ENCODE results near the gene ACR.

The ACR gene

DNA sequence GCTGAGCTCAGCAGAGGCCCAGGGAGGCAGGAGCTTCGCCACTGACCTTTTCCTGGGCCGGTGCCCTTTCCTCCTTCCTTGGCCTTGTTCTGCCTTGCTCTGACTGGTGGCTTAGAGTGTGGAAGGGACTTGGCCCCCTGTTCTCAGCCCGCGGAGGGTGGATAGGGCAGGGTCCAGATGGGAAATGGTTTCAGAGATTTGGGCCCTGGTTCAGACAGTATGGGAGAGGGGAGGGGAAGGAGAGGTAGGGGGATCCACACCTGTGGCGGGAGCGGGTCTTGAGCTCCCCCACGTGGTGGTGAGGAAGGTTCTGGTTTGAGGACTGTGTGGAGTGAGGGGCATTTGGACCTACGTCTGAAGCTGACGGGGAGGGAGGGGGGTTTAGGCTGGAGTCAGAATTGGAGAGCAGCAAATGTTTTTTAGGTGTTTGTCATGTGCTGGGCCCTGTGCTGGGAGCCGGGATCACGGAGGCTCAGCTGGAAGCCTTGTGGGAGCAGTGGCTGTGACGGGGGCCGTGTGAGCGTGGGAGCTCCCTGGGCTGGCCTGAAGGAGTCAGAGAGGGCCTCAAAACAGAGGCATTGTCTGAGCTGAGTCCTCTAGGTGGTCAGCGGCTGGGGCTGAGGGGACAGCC lies 38.1 kb upstream of the ACR start:
- TF ChIP-seq EZH2phosphoT487 (IDR thresholded peaks at IDR 0.05; ENCODE audit: borderline replicate concordance, low read length), result no peak
- TF ChIP-seq, protein P1, sequence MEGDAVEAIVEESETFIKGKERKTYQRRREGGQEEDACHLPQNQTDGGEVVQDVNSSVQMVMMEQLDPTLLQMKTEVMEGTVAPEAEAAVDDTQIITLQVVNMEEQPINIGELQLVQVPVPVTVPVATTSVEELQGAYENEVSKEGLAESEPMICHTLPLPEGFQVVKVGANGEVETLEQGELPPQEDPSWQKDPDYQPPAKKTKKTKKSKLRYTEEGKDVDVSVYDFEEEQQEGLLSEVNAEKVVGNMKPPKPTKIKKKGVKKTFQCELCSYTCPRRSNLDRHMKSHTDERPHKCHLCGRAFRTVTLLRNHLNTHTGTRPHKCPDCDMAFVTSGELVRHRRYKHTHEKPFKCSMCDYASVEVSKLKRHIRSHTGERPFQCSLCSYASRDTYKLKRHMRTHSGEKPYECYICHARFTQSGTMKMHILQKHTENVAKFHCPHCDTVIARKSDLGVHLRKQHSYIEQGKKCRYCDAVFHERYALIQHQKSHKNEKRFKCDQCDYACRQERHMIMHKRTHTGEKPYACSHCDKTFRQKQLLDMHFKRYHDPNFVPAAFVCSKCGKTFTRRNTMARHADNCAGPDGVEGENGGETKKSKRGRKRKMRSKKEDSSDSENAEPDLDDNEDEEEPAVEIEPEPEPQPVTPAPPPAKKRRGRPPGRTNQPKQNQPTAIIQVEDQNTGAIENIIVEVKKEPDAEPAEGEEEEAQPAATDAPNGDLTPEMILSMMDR (IDR thresholded peaks at IDR 0.05; ENCODE audit: low read depth, low read length, poor library complexity, severe bottlenecking), result peak; percentile 58
- H4K20me1 ChIP-seq (ENCODE audit: control insufficient read depth, insufficient read depth, low read depth, low read length), result no peaks in the 10 kb centered on the region
- no peaks in the 10 kb centered on the region for H3F3A ChIP-seq (ENCODE audit: control insufficient read depth, insufficient read depth)
- no peak overlapping the region for H3K27ac ChIP-seq (ENCODE audit: low read depth, low read length)
- H3K4me2 ChIP-seq (ENCODE audit: low read length), result no peak overlapping the region
- no peaks in the 10 kb centered on the region for H3K9me2 ChIP-seq (replicated peaks; ENCODE audit: control insufficient read depth, low read length)
- H3K4me3 ChIP-seq (ENCODE audit: low read length), result no peak overlapping the region
- H3K36me3 ChIP-seq (ENCODE audit: control insufficient read depth, low read length), result no peaks in the 10 kb centered on the region
- no peaks in the 10 kb centered on the region for H3K4me1 ChIP-seq (ENCODE audit: control insufficient read depth, low read length)
- no peaks in the 10 kb centered on the region for H3K9me3 ChIP-seq (ENCODE audit: control insufficient read depth, insufficient read depth, low read length)
- no peaks in the 10 kb centered on the region for H3K27me3 ChIP-seq (ENCODE audit: control insufficient read depth, low read length)
- H3K79me2 ChIP-seq (ENCODE audit: control insufficient read depth, low read length), result no peaks in the 10 kb centered on the region

DNA sequence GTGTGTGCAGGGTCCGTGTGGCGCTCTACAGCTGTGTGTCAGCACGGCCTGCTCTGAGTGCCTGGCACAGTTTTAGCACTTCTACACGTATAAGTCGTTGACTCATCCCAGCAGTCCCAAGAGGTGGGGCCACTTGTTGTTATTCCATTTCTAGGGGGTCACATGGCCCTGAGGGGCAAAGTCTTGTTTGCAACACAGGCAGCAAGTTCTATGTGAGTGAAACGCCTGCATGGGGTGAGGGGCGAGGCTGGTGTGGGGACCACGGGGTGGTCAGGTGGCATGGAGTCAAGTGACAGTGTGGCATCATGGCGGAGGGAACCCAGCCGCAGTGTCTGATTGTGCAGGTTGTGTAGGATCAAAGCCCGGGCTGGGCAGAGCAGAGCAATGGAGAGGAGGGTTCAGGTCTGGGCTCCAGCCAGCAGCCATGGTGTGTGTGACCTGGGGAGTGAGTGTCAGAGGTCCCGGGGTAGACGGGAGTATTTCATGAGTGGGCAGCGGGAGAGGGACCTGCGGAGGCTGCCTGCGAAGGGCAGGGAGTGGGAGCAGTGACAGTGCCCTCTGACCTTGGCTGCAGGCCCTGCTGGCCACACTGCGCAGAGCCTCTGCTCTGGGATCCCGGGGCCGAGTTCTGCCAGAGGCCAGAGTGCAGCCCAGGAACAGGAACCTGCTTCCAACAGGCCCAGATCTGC lies 37.5 kb upstream of the ACR start:
- H3K27ac ChIP-seq (ENCODE audit: low read depth, low read length), result no peak overlapping the region
- no peak for TF ChIP-seq EZH2phosphoT487 (IDR thresholded peaks at IDR 0.05; ENCODE audit: borderline replicate concordance, low read length)
- TF ChIP-seq, protein P1 (IDR thresholded peaks at IDR 0.05; ENCODE audit: low read depth, low read length, poor library complexity, severe bottlenecking), result no peak
- no peaks in the 10 kb centered on the region for H3K27me3 ChIP-seq (ENCODE audit: control insufficient read depth, low read length)
- no peaks in the 10 kb centered on the region for H3K4me1 ChIP-seq (ENCODE audit: control insufficient read depth, low read length)
- no peak overlapping the region for H3K4me2 ChIP-seq (ENCODE audit: low read length)
- H3K4me3 ChIP-seq (ENCODE audit: low read length), result no peak overlapping the region
- no peaks in the 10 kb centered on the region for H3K36me3 ChIP-seq (ENCODE audit: control insufficient read depth, low read length)
- H3K79me2 ChIP-seq (ENCODE audit: control insufficient read depth, low read length), result no peaks in the 10 kb centered on the region
- H3F3A ChIP-seq (ENCODE audit: control insufficient read depth, insufficient read depth), result no peaks in the 10 kb centered on the region
- H4K20me1 ChIP-seq (ENCODE audit: control insufficient read depth, insufficient read depth, low read depth, low read length), result no peaks in the 10 kb centered on the region
- H3K9me3 ChIP-seq (ENCODE audit: control insufficient read depth, insufficient read depth, low read length), result no peaks in the 10 kb centered on the region
- H3K9me2 ChIP-seq (replicated peaks; ENCODE audit: control insufficient read depth, low read length), result no peaks in the 10 kb centered on the region

DNA sequence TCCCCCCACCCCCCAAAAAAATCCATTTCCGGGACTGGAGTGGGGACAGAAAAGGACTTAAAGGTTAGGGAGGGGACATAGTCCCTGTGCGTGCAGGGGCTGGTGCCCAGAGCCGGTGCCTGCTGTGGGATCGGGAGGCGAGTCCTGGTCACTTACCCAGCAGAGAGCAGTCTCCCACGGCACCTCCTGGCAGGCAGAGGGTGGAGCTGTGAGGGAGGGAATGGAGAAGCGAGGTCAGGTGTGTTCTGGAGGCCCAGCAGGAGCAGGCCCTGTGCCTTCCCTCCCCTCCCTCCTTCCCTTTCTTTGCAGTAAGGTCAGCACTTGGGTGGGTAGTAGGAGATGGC lies 37.0 kb upstream of the ACR start:
- no peaks in the 10 kb centered on the region for H3F3A ChIP-seq (ENCODE audit: control insufficient read depth, insufficient read depth)
- H3K9me3 ChIP-seq (ENCODE audit: control insufficient read depth, insufficient read depth, low read length), result no peaks in the 10 kb centered on the region
- H3K36me3 ChIP-seq (ENCODE audit: control insufficient read depth, low read length), result no peaks in the 10 kb centered on the region
- no peaks in the 10 kb centered on the region for H3K79me2 ChIP-seq (ENCODE audit: control insufficient read depth, low read length)
- H3K27ac ChIP-seq (ENCODE audit: low read depth, low read length), result no peak overlapping the region
- H3K4me1 ChIP-seq (ENCODE audit: control insufficient read depth, low read length), result no peaks in the 10 kb centered on the region
- no peak overlapping the region for H3K4me2 ChIP-seq (ENCODE audit: low read length)
- no peaks in the 10 kb centered on the region for H3K9me2 ChIP-seq (replicated peaks; ENCODE audit: control insufficient read depth, low read length)
- no peaks in the 10 kb centered on the region for H3K27me3 ChIP-seq (ENCODE audit: control insufficient read depth, low read length)
- H4K20me1 ChIP-seq (ENCODE audit: control insufficient read depth, insufficient read depth, low read depth, low read length), result no peaks in the 10 kb centered on the region
- TF ChIP-seq EZH2phosphoT487 (IDR thresholded peaks at IDR 0.05; ENCODE audit: borderline replicate concordance, low read length), result no peak
- no peak overlapping the region for H3K4me3 ChIP-seq (ENCODE audit: low read length)

DNA sequence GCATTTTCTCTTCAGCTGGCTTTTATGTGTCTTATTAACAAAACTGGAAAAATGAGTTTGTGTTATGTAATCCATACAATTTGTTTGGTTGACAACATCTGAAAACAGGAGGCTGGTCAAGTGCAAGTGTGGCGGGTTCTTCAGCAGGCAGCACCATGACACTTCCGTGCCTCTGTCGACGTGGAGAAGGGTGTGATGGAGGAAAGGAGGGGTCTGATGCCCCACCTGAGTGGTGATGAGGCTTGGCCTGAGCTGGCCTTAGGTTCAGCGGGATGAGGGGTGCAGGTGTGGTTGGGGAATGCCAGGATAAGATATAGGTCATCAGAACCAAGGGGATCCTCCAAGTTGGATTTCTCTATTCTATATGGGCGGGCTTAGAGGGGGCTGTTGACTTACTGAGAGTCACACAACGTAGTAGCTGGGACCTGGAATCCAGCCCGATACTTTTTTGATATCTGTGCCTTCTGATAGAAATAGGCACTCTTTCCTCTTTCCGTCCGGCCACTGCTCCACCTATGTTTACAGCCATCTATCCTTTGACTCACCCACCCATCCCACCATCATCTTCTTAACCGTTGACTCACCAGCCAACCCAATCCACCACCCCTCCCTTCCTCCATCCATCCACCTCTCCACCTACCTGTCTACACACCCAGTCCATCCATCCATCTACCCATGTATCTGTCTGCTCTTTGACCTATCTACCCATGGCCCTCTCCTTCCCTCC lies 36.4 kb upstream of the ACR start:
- Histone ChIP-seq H3F3A (ENCODE audit: control insufficient read depth, insufficient read depth) (no peaks in the 10 kb centered on the region), H3K4me3 (ENCODE audit: low read length) (no peak overlapping the region), H3K9me3 (ENCODE audit: control insufficient read depth, insufficient read depth, low read length) (no peaks in the 10 kb centered on the region), H3K9me2 (replicated peaks; ENCODE audit: control insufficient read depth, low read length) (no peaks in the 10 kb centered on the region), H3K27me3 (ENCODE audit: control insufficient read depth, low read length) (no peaks in the 10 kb centered on the region), H3K79me2 (ENCODE audit: control insufficient read depth, low read length) (no peaks in the 10 kb centered on the region), H3K36me3 (ENCODE audit: control insufficient read depth, low read length) (no peaks in the 10 kb centered on the region), H4K20me1 (ENCODE audit: control insufficient read depth, insufficient read depth, low read depth, low read length) (no peaks in the 10 kb centered on the region), H3K4me1 (ENCODE audit: control insufficient read depth, low read length) (no peaks in the 10 kb centered on the region), H3K4me2 (ENCODE audit: low read length) (no peak overlapping the region), H3K27ac (ENCODE audit: low read depth, low read length) (no peak overlapping the region)
- no peak for TF ChIP-seq EZH2phosphoT487 (IDR thresholded peaks at IDR 0.05; ENCODE audit: borderline replicate concordance, low read length)
- TF ChIP-seq, protein P1 (IDR thresholded peaks at IDR 0.05; ENCODE audit: low read depth, low read length, poor library complexity, severe bottlenecking), result no peak

All from DOHH2 (cell line).